ENCODE measurements around the gene MYRIP. TPM values are rescaled to one million over a fixed set of nuclear protein-coding genes. Genes with fewer than 3 reads are reported as not detected.

Gene MYRIP
- total and polyA plus RNA-seq, 2 of the 4 experiments (the other 2 are of a cell fraction) = not detected

DNA sequence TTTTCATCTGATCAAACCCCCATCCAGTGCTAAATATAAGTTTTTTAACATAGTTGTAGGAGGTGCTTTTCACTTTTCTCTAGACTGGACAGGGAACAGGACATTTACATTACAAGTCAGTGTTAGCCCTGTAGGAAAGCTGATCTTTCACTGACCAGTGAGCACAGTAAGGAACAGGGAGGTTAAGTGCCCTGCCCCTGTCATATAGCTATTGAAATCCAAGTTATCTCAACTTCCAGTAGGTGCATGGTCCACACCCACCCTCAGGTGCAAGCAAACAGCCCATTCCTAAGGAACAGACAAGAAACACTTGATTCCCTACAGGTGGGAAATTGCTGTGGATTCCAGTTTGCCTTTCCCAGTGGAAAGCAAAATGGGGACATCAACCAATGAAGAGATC lies 421.0 kb downstream of the MYRIP start:
- H4K20me1 ChIP-seq (ENCODE audit: insufficient read depth, low read length) = no peaks in the 10 kb centered on the region
- no peak overlapping the region for H3K56ac ChIP-seq (ENCODE audit: extremely low read depth, insufficient read depth, low read length)
- H3K27ac ChIP-seq (ENCODE audit: insufficient read depth, low read length) = no peak overlapping the region
- no peak overlapping the region for H3K14ac ChIP-seq (replicated peaks; ENCODE audit: low read depth, low read length)
- ATAC-seq (ENCODE audit: low read depth) (no peak), DNase-seq (no peak)
- H2AK9ac ChIP-seq (replicated peaks; ENCODE audit: low read depth, low read length, poor library complexity) = no peak overlapping the region
- H3K79me1 ChIP-seq (ENCODE audit: low read depth in 1 of 2, low read length in 2 of 2) = no peaks in the 10 kb centered on the region
- no peak overlapping the region for H4K5ac ChIP-seq (ENCODE audit: low read depth, low read length)
- H3K4me3 ChIP-seq (ENCODE audit: insufficient read depth, low read depth, low read length) = no peak overlapping the region
- dilution Hi-C loops (cut with HindIII; ENCODE audit: low sequenced_read_pairs, unreplicated experiment) = no loop called here
- H4K8ac ChIP-seq (ENCODE audit: low read depth in 2 of 2, low read length in 2 of 2) = no peak overlapping the region
- no peaks in the 10 kb centered on the region for H3K4me1 ChIP-seq (ENCODE audit: control insufficient read depth, insufficient read depth, low read length)
- no peak overlapping the region for H2BK5ac ChIP-seq (ENCODE audit: low read depth, low read length, poor library complexity, severe bottlenecking)
- no peaks in the 10 kb centered on the region for H3K9me1 ChIP-seq (ENCODE audit: insufficient read depth, low read length)
- no peak overlapping the region for H3K23ac ChIP-seq (ENCODE audit: low read depth, low read length)
- no peak overlapping the region for H3K9ac ChIP-seq (ENCODE audit: low read depth, low read length)
- no peak overlapping the region for H4K91ac ChIP-seq (ENCODE audit: insufficient read depth, low read depth, low read length)
- no peak overlapping the region for H2BK20ac ChIP-seq (ENCODE audit: low read depth, low read length)
- intact Hi-C loops (cut with micrococcal nuclease) = no loop called here
- H2AK5ac ChIP-seq (ENCODE audit: low read depth, low read length) = no peak overlapping the region
- no peak overlapping the region for H3K18ac ChIP-seq (ENCODE audit: low read depth, low read length)
- no peak for TF ChIP-seq SMC3 (IDR thresholded peaks at IDR 0.05; ENCODE audit: low read depth, low read length)
- TF ChIP-seq CEBPB (IDR thresholded peaks at IDR 0.05; ENCODE audit: low read depth, low read length) = no peak
- TF ChIP-seq MAFK (IDR thresholded peaks at IDR 0.05; ENCODE audit: low read depth, low read length) = no peak
- TF ChIP-seq ELK1 (IDR thresholded peaks at IDR 0.05; ENCODE audit: borderline replicate concordance, low read depth, low read length) = no peak
- TF ChIP-seq, protein P1, sequence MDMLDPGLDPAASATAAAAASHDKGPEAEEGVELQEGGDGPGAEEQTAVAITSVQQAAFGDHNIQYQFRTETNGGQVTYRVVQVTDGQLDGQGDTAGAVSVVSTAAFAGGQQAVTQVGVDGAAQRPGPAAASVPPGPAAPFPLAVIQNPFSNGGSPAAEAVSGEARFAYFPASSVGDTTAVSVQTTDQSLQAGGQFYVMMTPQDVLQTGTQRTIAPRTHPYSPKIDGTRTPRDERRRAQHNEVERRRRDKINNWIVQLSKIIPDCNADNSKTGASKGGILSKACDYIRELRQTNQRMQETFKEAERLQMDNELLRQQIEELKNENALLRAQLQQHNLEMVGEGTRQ (IDR thresholded peaks at IDR 0.05; ENCODE audit: low read depth, low read length) = no peak
- TF ChIP-seq MXI1 (IDR thresholded peaks at IDR 0.05; ENCODE audit: borderline replicate concordance, low read depth, low read length) = no peak
- no peak for TF ChIP-seq RAD21 (IDR thresholded peaks at IDR 0.05; ENCODE audit: low read length)
- H2BK120ac ChIP-seq (ENCODE audit: low read depth, low read length) = no peak overlapping the region
- H3K4ac ChIP-seq (ENCODE audit: low read depth, low read length) = no peak overlapping the region
- no peak overlapping the region for H2BK15ac ChIP-seq (ENCODE audit: low read depth, low read length)
- no peak overlapping the region for H2AFZ ChIP-seq (replicated peaks; ENCODE audit: low read length, poor library complexity)
- no peak overlapping the region for H3K4me2 ChIP-seq (ENCODE audit: low read depth, low read length)
- POLR2A ChIA-PET (ENCODE audit: unreplicated experiment) = no interaction called here
- H3K27me3 ChIP-seq (ENCODE audit: control insufficient read depth, insufficient read depth, low read length) = no peaks in the 10 kb centered on the region; the same call in 1 of the 2 replicates
- no peaks in the 10 kb centered on the region for H3K9me3 ChIP-seq (ENCODE audit: control insufficient read depth, insufficient read depth, low read length)
- no peaks in the 10 kb centered on the region for H3K36me3 ChIP-seq (ENCODE audit: control insufficient read depth, insufficient read depth, low read length)
- in situ Hi-C loops (cut with MboI; ENCODE audit: low sequenced_read_pairs) = no loop called here
- CTCF ChIA-PET = no interaction called here
- no TSS peak for BruUV-seq (replicated peaks)
